ENCODE results near the gene NRP1. TPM values are rescaled to one million over a fixed set of nuclear protein-coding genes. Genes with fewer than 3 reads are reported as not detected.
"Not testable (repeated sequence)": the region's sequence is repeated elsewhere in the genome, so short reads cannot be mapped to it uniquely, and the experiment has no call there.

NRP1 gene
- polyA plus RNA-seq, 3 donors from 2014 or later: 0.15 to 1.2 (median 0.65) TPM

GRCh38 chr10:33143160-33143728 lies 191.2 kb downstream of the NRP1 start:
- Mint-ChIP-seq H3K36me3 (no peaks in the 10 kb centered on the region), H3K27me3 (ENCODE audit: low read depth in 3 of 3) (peaks cover 4 to 8% (median 7%) of the 10 kb centered on the region in 3 donors), H3K4me1 (peaks cover 41 to 55% of the 10 kb centered on the region in 2 donors), H3K4me3 (no peak overlapping the region), H3K9me3 (no peaks in the 10 kb centered on the region), H3K27ac (peak overlapping the region in 5 of 6 donors; percentile 59 to 88 (median 71))
- DNase-seq: no peak

- Mint-ChIP-seq H3K27ac (peak overlapping the region in 4 of 6 donors; percentile 18 to 86 (median 60)), H3K27me3 (ENCODE audit: low read depth in 3 of 3) (peaks cover 4 to 8% (median 7%) of the 10 kb centered on the region in 3 donors), H3K4me3 (no peak overlapping the region), H3K4me1 (peaks cover 50 to 65% of the 10 kb centered on the region in 2 donors), H3K36me3 (no peaks in the 10 kb centered on the region), H3K9me3 (no peaks in the 10 kb centered on the region)
- DNase-seq: no peak
Measured at GRCh38 chr10:33142295-33142694, 192.2 kb downstream of the NRP1 start.

GRCh38 chr10:33141251-33141650 lies 193.2 kb downstream of the NRP1 start:
- no peaks in the 10 kb centered on the region for H3K9me3 Mint-ChIP-seq
- no peaks in the 10 kb centered on the region for H3K36me3 Mint-ChIP-seq
- H3K27me3 Mint-ChIP-seq (ENCODE audit: low read depth in 3 of 3): peaks cover 4 to 8% (median 7%) of the 10 kb centered on the region in 3 donors
- DNase-seq: no peak
- H3K27ac Mint-ChIP-seq: peak overlapping the region in 5 of 6 donors; percentile 73 to 97 (median 90)
- H3K4me1 Mint-ChIP-seq: peaks cover 50 to 65% of the 10 kb centered on the region in 2 donors
- no peak overlapping the region for H3K4me3 Mint-ChIP-seq

GRCh38 chr10:33139181-33139646 lies 195.3 kb downstream of the NRP1 start:
- Mint-ChIP-seq H3K4me1 (peaks cover 42 to 50% of the 10 kb centered on the region in 2 donors), H3K27ac (peak overlapping the region; percentile 79 to 97 (median 89)), H3K36me3 (no peaks in the 10 kb centered on the region), H3K27me3 (ENCODE audit: low read depth in 3 of 3) (peaks cover 4 to 8% (median 7%) of the 10 kb centered on the region in 3 donors), H3K4me3 (peak overlapping the region; percentile 33 to 73 (median 66)), H3K9me3 (no peaks in the 10 kb centered on the region)
- DNase-seq: peak; percentile 86 to 91 (median 88)

- H3K36me3 Mint-ChIP-seq, H3K9me3 Mint-ChIP-seq, DNase-seq: not testable (repeated sequence)
- peak overlapping the region; percentile 79 to 97 (median 83) for H3K27ac Mint-ChIP-seq
- H3K27me3 Mint-ChIP-seq (ENCODE audit: low read depth in 3 of 3): peaks cover 4 to 10% (median 7%) of the 10 kb centered on the region in 3 donors
- H3K4me1 Mint-ChIP-seq: peaks cover 39 to 50% of the 10 kb centered on the region in 2 donors
- peak overlapping the region; percentile 33 to 73 (median 66) for H3K4me3 Mint-ChIP-seq
Measured at GRCh38 chr10:33138686-33139085, 195.8 kb downstream of the NRP1 start.

GRCh38 chr10:33137356-33138005 lies 197.0 kb downstream of the NRP1 start:
- Mint-ChIP-seq H3K36me3 (no peaks in the 10 kb centered on the region), H3K4me3 (peak overlapping the region in 2 of 5 donors; percentile 7 to 17), H3K27ac (peak overlapping the region; percentile 39 to 97 (median 76)), H3K27me3 (ENCODE audit: low read depth in 3 of 3) (peaks cover 1 to 10% (median 7%) of the 10 kb centered on the region in 3 donors), H3K4me1 (peaks cover 39 to 52% of the 10 kb centered on the region in 2 donors), H3K9me3 (no peaks in the 10 kb centered on the region)
- DNase-seq: no peak

GRCh38 chr10:33136781-33137180 lies 197.7 kb downstream of the NRP1 start:
- H3K9me3 Mint-ChIP-seq: no peaks in the 10 kb centered on the region
- DNase-seq: no peak
- H3K27me3 Mint-ChIP-seq (ENCODE audit: low read depth in 3 of 3): peaks cover 1 to 12% (median 9%) of the 10 kb centered on the region in 3 donors
- peaks cover 45 to 59% of the 10 kb centered on the region in 2 donors for H3K4me1 Mint-ChIP-seq
- H3K36me3 Mint-ChIP-seq: no peaks in the 10 kb centered on the region
- H3K27ac Mint-ChIP-seq: peak overlapping the region; percentile 0 to 97 (median 36)
- no peak overlapping the region for H3K4me3 Mint-ChIP-seq

GRCh38 chr10:33136271-33136670 lies 198.2 kb downstream of the NRP1 start:
- Mint-ChIP-seq H3K27me3 (ENCODE audit: low read depth in 3 of 3) (peaks cover 1 to 12% (median 9%) of the 10 kb centered on the region in 3 donors), H3K9me3 (no peaks in the 10 kb centered on the region), H3K4me1 (peaks cover 45 to 60% of the 10 kb centered on the region in 2 donors), H3K4me3 (no peak overlapping the region), H3K27ac (peak overlapping the region in 3 of 6 donors; percentile 0 to 97 (median 85)), H3K36me3 (no peaks in the 10 kb centered on the region)
- DNase-seq: no peak

GRCh38 chr10:33134011-33134751 lies 200.3 kb downstream of the NRP1 start:
- peak overlapping the region in 4 of 6 donors; percentile 70 to 92 (median 78) for H3K27ac Mint-ChIP-seq
- DNase-seq: peak in 1 of 3 donors; percentile 71

GRCh38 chr10:33133557-33133956 lies 200.9 kb downstream of the NRP1 start:
- no peaks in the 10 kb centered on the region for H3K36me3 Mint-ChIP-seq
- peak overlapping the region in 1 of 5 donors; percentile 33 for H3K4me3 Mint-ChIP-seq
- peaks cover 0 to 7% (median 5%) of the 10 kb centered on the region in 3 donors for H3K27me3 Mint-ChIP-seq (ENCODE audit: low read depth in 3 of 3)
- peaks cover 31 to 45% of the 10 kb centered on the region in 2 donors for H3K4me1 Mint-ChIP-seq
- no peaks in the 10 kb centered on the region for H3K9me3 Mint-ChIP-seq
- H3K27ac Mint-ChIP-seq: peak overlapping the region in 3 of 6 donors; percentile 84 to 92 (median 89)
- no peak for DNase-seq

More at GRCh38 chr10:33134011-33134751, 200.3 kb downstream of the NRP1 start:
- peaks cover 0 to 10% (median 7%) of the 10 kb centered on the region in 3 donors for H3K27me3 Mint-ChIP-seq (ENCODE audit: low read depth in 3 of 3)
- no peaks in the 10 kb centered on the region for H3K36me3 Mint-ChIP-seq
- no peaks in the 10 kb centered on the region for H3K9me3 Mint-ChIP-seq
- H3K4me1 Mint-ChIP-seq: peaks cover 35 to 46% of the 10 kb centered on the region in 2 donors
- peak overlapping the region in 1 of 5 donors; percentile 33 for H3K4me3 Mint-ChIP-seq

- H3K9me3 Mint-ChIP-seq: no peaks in the 10 kb centered on the region
- DNase-seq: peak in 1 of 3 donors; percentile 43
Measured at GRCh38 chr10:33132626-33133025, 201.8 kb downstream of the NRP1 start.

GRCh38 chr10:33129996-33130386 lies 204.5 kb downstream of the NRP1 start:
- Mint-ChIP-seq H3K9me3 (no peaks in the 10 kb centered on the region), H3K36me3 (no peaks in the 10 kb centered on the region), H3K4me3 (no peak overlapping the region), H3K4me1 (peaks cover 41 to 57% of the 10 kb centered on the region in 2 donors), H3K27ac (peak overlapping the region in 3 of 6 donors; percentile 18 to 61 (median 38)), H3K27me3 (ENCODE audit: low read depth in 3 of 3) (peaks cover 0 to 5% (median 4%) of the 10 kb centered on the region in 3 donors)
- DNase-seq: no peak

More at GRCh38 chr10:33132626-33133025, 201.8 kb downstream of the NRP1 start:
- no peaks in the 10 kb centered on the region for H3K36me3 Mint-ChIP-seq
- peaks cover 23 to 38% of the 10 kb centered on the region in 2 donors for H3K4me1 Mint-ChIP-seq
- H3K4me3 Mint-ChIP-seq: peak overlapping the region in 2 of 5 donors; percentile 0 to 53
- H3K27ac Mint-ChIP-seq: peak overlapping the region; percentile 4 to 89 (median 48)
- peaks cover 0 to 7% (median 5%) of the 10 kb centered on the region in 3 donors for H3K27me3 Mint-ChIP-seq (ENCODE audit: low read depth in 3 of 3)
